K562 (cell line): ENCODE data around the gene SDSL. TPM values are rescaled to one million over a fixed set of nuclear protein-coding genes. Genes with fewer than 3 reads are reported as not detected.

ENCODE experiments used
- ATF1 ChIP-seq, 2 experiments: fragments of 450-650 bp in 1 of 2; IDR thresholded peaks; 2 replicates each; pipeline ENCODE4 v1.6.1; 2016; ENCODE audit warnings: missing compliant biosample characterization in 1 of 2, missing genetic modification characterization in 1 of 2
- CTBP1 ChIP-seq: fragments of 450-650 bp; IDR thresholded peaks from 2 replicates; pipeline ENCODE4 v1.6.1; 2016; ENCODE audit warnings: borderline replicate concordance
- HDAC3 ChIP-seq: fragments of 450-650 bp; IDR thresholded peaks from 2 replicates; pipeline ENCODE4 v1.6.1; 2018; ENCODE audit warnings: borderline replicate concordance, mild to moderate bottlenecking, moderate library complexity; ENCODE audit not compliant: partially characterized antibody
- NFRKB ChIP-seq: fragments of 450-650 bp; IDR thresholded peaks from 2 replicates; pipeline ENCODE4 v1.6.1; 2016; ENCODE audit warnings: low read depth
- POLR2AphosphoS2 ChIP-seq: IDR thresholded peaks from 2 replicates; pipeline ENCODE4 v1.6.1; 2012; ENCODE audit warnings: low read length, improper control_type of control experiment
- POLR3A ChIP-seq: IDR thresholded peaks from 2 replicates; pipeline ENCODE4 v1.6.1; 2011; ENCODE audit warnings: borderline replicate concordance, mild to moderate bottlenecking, moderate library complexity; ENCODE audit not compliant: insufficient read length, insufficient read depth; ENCODE audit errors: extremely low read depth
- PURB ChIP-seq: sonication (generic); formaldehyde crosslinking; IDR thresholded peaks from 2 replicates; pipeline ENCODE4 v1.9.0; 2021; ENCODE audit warnings: low read depth, mild to moderate bottlenecking, missing genetic modification reagents
- SREBF1 ChIP-seq: fragments of 150-350 bp; IDR thresholded peaks from 2 replicates; pipeline ENCODE4 v1.6.1; 2014; ENCODE audit warnings: antibody characterized with exemption, low read depth, low read length, borderline replicate concordance
- ZNF696 ChIP-seq: fragments of 250-450 bp; sonication (Bioruptor Pico); conservative IDR thresholded peaks from 2 replicates; pipeline ENCODE4 v1.4.0; 2020; ENCODE audit warnings: mild to moderate bottlenecking, moderate library complexity
- polyA plus RNA-seq, 8 experiments: library from polyadenylated mRNA; depleted of rRNA in 4 of 8; stranded (reverse) in 5 of 8; unstranded in 3 of 8; fragments of >200 nt; fragmentation: Nextera tagmentation in 2 of 8; fragmentation: Illumina TruSeq in 1 of 8; extraction: Ambion mirVana in 2 of 8; extraction: Trizol in 1 of 8; gene quantifications; 2 replicates each; pipeline versions ENCODE4 v1.2.1 to v1.2.3, GENCODE V29; 2011 to 2014; ENCODE audit warnings: inconsistent platforms in 1 of 8, missing spikeins in 1 of 8
- total RNA-seq, 7 experiments: library from RNA; depleted of rRNA in 6 of 7; stranded (reverse); fragments of >200 nt in 6 of 7; fragmentation: Illumina TruSeq in 2 of 7; extraction: Trizol in 2 of 7; gene quantifications; 2 replicates each; pipeline versions ENCODE4 v1.2.1 to v1.2.3, GENCODE V29; 2011 to 2021; ENCODE audit warnings: low replicate concordance in 1 of 7
- TF ChIP-seq, protein P1 (sequence below), 2 experiments: fragments of 450-650 bp; formaldehyde crosslinking in 1 of 2; IDR thresholded peaks; 2 replicates each; pipeline versions ENCODE4 v1.4.0 to v1.6.1; 2014 to 2020; ENCODE audit warnings: mild to moderate bottlenecking in 2 of 2, borderline replicate concordance in 1 of 2, low read depth in 1 of 2
- TF ChIP-seq, protein P2 (sequence below): fragments of 450-650 bp; IDR thresholded peaks from 2 replicates; pipeline ENCODE4 v1.7.0; 2016; ENCODE audit warnings: borderline replicate concordance
- TF ChIP-seq, protein P3 (sequence below): IDR thresholded peaks from 2 replicates; pipeline ENCODE4 v1.6.1; 2011; ENCODE audit not compliant: insufficient read length; ENCODE audit errors: extremely low read depth
- TF ChIP-seq, protein P4 (sequence below): fragments of 450-650 bp; IDR thresholded peaks from 2 replicates; pipeline ENCODE4 v1.6.1; 2016; ENCODE audit warnings: mild to moderate bottlenecking

Gene SDSL
- total and polyA plus RNA-seq, 9 of the 15 experiments (the other 6 are each of a cell fraction or from before 2014, with no cell fraction given), result 0.31 to 11.0 (median 7.4) TPM

DNA sequence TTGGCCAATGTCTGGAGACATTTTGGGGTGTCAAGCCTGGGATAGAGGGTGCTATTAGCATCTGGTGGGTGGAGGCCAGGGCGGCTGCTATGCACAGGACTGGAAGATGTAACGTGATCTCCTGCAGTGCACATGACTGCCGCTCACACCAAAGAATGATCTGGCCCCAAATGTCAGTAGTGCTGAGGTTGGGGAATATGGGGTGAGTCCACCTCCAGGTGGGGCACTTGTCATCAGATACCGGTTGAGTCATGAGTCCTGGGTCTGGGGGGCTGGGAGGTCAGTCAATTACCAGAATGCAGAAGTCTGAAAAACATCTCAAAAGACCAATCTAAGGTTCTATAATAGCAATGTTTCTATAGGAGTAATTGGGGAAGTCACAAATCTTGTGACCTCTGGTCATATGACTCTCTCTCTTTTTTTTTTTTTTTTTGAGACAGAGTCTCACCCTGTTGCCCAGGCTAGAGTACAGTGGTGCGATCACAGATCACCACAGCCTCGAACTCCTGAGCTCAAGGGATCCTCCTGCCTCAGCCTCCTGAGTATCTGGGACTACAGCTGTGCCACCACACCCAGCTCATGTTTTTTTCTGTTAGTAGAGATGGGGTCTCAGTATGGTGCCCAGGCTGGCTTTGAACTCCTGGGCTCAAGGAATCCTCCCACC lies 6.0 kb upstream of the SDSL start (continued):
- TF ChIP-seq, protein P1, sequence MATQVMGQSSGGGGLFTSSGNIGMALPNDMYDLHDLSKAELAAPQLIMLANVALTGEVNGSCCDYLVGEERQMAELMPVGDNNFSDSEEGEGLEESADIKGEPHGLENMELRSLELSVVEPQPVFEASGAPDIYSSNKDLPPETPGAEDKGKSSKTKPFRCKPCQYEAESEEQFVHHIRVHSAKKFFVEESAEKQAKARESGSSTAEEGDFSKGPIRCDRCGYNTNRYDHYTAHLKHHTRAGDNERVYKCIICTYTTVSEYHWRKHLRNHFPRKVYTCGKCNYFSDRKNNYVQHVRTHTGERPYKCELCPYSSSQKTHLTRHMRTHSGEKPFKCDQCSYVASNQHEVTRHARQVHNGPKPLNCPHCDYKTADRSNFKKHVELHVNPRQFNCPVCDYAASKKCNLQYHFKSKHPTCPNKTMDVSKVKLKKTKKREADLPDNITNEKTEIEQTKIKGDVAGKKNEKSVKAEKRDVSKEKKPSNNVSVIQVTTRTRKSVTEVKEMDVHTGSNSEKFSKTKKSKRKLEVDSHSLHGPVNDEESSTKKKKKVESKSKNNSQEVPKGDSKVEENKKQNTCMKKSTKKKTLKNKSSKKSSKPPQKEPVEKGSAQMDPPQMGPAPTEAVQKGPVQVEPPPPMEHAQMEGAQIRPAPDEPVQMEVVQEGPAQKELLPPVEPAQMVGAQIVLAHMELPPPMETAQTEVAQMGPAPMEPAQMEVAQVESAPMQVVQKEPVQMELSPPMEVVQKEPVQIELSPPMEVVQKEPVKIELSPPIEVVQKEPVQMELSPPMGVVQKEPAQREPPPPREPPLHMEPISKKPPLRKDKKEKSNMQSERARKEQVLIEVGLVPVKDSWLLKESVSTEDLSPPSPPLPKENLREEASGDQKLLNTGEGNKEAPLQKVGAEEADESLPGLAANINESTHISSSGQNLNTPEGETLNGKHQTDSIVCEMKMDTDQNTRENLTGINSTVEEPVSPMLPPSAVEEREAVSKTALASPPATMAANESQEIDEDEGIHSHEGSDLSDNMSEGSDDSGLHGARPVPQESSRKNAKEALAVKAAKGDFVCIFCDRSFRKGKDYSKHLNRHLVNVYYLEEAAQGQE (IDR thresholded peaks at IDR 0.05; ENCODE audit: borderline replicate concordance), result peak; percentile 22; the same call in 1 of the 2 replicates
- TF ChIP-seq, protein P1 (CRISPR knock-in tag; IDR thresholded peaks at IDR 0.05; ENCODE audit: low read depth), result no peak
- TF ChIP-seq PURB (no peak), POLR2AphosphoS2 (no peak), HDAC3 (no peak), ATF1 (CRISPR knock-in tag; IDR thresholded peaks at IDR 0.05) (no peak), ATF1 (tag; IDR thresholded peaks at IDR 0.05) (peak; percentile 49), POLR3A (no peak), NFRKB (no peak), SREBF1 (0 out of 2 replicates have a peak, but pooled peaks have one; percentile 44), ZNF696 (no peak), CTBP1 (no peak; the same call in 1 of the 2 replicates)
- TF ChIP-seq, protein P2, sequence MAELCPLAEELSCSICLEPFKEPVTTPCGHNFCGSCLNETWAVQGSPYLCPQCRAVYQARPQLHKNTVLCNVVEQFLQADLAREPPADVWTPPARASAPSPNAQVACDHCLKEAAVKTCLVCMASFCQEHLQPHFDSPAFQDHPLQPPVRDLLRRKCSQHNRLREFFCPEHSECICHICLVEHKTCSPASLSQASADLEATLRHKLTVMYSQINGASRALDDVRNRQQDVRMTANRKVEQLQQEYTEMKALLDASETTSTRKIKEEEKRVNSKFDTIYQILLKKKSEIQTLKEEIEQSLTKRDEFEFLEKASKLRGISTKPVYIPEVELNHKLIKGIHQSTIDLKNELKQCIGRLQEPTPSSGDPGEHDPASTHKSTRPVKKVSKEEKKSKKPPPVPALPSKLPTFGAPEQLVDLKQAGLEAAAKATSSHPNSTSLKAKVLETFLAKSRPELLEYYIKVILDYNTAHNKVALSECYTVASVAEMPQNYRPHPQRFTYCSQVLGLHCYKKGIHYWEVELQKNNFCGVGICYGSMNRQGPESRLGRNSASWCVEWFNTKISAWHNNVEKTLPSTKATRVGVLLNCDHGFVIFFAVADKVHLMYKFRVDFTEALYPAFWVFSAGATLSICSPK, result no peak
- TF ChIP-seq, protein P3, sequence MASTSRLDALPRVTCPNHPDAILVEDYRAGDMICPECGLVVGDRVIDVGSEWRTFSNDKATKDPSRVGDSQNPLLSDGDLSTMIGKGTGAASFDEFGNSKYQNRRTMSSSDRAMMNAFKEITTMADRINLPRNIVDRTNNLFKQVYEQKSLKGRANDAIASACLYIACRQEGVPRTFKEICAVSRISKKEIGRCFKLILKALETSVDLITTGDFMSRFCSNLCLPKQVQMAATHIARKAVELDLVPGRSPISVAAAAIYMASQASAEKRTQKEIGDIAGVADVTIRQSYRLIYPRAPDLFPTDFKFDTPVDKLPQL, result no peak
- TF ChIP-seq, protein P4, sequence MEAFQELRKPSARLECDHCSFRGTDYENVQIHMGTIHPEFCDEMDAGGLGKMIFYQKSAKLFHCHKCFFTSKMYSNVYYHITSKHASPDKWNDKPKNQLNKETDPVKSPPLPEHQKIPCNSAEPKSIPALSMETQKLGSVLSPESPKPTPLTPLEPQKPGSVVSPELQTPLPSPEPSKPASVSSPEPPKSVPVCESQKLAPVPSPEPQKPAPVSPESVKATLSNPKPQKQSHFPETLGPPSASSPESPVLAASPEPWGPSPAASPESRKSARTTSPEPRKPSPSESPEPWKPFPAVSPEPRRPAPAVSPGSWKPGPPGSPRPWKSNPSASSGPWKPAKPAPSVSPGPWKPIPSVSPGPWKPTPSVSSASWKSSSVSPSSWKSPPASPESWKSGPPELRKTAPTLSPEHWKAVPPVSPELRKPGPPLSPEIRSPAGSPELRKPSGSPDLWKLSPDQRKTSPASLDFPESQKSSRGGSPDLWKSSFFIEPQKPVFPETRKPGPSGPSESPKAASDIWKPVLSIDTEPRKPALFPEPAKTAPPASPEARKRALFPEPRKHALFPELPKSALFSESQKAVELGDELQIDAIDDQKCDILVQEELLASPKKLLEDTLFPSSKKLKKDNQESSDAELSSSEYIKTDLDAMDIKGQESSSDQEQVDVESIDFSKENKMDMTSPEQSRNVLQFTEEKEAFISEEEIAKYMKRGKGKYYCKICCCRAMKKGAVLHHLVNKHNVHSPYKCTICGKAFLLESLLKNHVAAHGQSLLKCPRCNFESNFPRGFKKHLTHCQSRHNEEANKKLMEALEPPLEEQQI, result no peak
